Panc1 (cell line): ENCODE data around the gene DNAJA4. TPM values are rescaled to one million over a fixed set of nuclear protein-coding genes. Genes with fewer than 3 reads are reported as not detected.

Experiments used
- ATAC-seq: fragments of 200-7000 bp; cut with Tn5 transposase; 2 replicates; pipeline ENCODE4 v1.9.1; 2020; ENCODE audit warnings: mild to moderate bottlenecking, moderate library complexity
- BruUV-seq: library from RNA; stranded (reverse); fragments of 400-500 nt; replicated peaks from 2 replicates; lab custom pipeline; 2021; lab: Mats Ljungman, UMichigan
- CTCF ChIA-PET: fragments of 300-600 bp; sonication (Branson Sonifier 250); formaldehyde crosslinking; loops from one replicate; lab custom pipeline; 2022; ENCODE audit warnings: antibody characterized with exemption; lab: Charles Lee
- POLR2A ChIA-PET: fragments of 300-600 bp; sonication (Branson Sonifier 250); formaldehyde crosslinking; loops from one replicate; lab custom pipeline; 2022; ENCODE audit warnings: antibody characterized with exemption; lab: Charles Lee
- DNase-seq: peaks from one replicate; pipeline ENCODE4 v3.0.0-alpha.2; 2010; ENCODE audit warnings: low read depth, low spot score
- H3K27ac ChIP-seq: 2 replicates; pipeline ENCODE4 v1.5.1; 2011; ENCODE audit warnings: mild to moderate bottlenecking, low read length, inconsistent platforms
- H3K27me3 ChIP-seq: fragments of 200-500 bp; sonication (Bioruptor generic); 2 replicates; pipeline ENCODE4 v1.6.0; 2014; ENCODE audit warnings: low read length, inconsistent platforms; ENCODE audit not compliant: control insufficient read depth, insufficient read depth
- H3K36me3 ChIP-seq: fragments of 200-500 bp; sonication (Bioruptor generic); 2 replicates; pipeline ENCODE4 v1.5.1; 2014; ENCODE audit warnings: inconsistent platforms, mild to moderate bottlenecking, low read length, moderate library complexity; ENCODE audit not compliant: control insufficient read depth, insufficient read depth
- H3K4me1 ChIP-seq: 2 replicates; pipeline ENCODE4 v1.5.1; 2011; ENCODE audit warnings: inconsistent platforms, mild to moderate bottlenecking, low read length, moderate library complexity; ENCODE audit not compliant: control insufficient read depth, insufficient read depth
- H3K4me3 ChIP-seq, 2 experiments: 2 replicates each; pipeline ENCODE4 v1.5.1; 2011 to 2012; ENCODE audit warnings: low read depth in 2 of 2, low read length in 2 of 2, mild to moderate bottlenecking in 2 of 2, inconsistent platforms in 1 of 2, moderate library complexity in 1 of 2
- H3K9me3 ChIP-seq: fragments of 200-500 bp; sonication (Bioruptor generic); 2 replicates; pipeline ENCODE4 v1.5.1; 2014; ENCODE audit warnings: low read depth, mild to moderate bottlenecking, inconsistent platforms, low read length, moderate library complexity; ENCODE audit not compliant: control insufficient read depth, insufficient read depth
- CTCF ChIP-seq: fragments of 450-650 bp; IDR thresholded peaks from 2 replicates; pipeline ENCODE4 v1.5.1; 2017; ENCODE audit warnings: mild to moderate bottlenecking
- POLR2AphosphoS5 ChIP-seq: IDR thresholded peaks from 2 replicates; pipeline ENCODE4 v1.6.1; 2012; ENCODE audit warnings: mild to moderate bottlenecking, low read depth, low read length, moderate library complexity
- SIN3A ChIP-seq: IDR thresholded peaks from 2 replicates; pipeline ENCODE4 v1.6.1; 2012; ENCODE audit warnings: low read depth, mild to moderate bottlenecking, low read length, moderate library complexity, borderline replicate concordance; ENCODE audit not compliant: insufficient read depth
- TCF7L2 ChIP-seq: IDR thresholded peaks from 2 replicates; pipeline ENCODE4 v1.6.1; 2011; ENCODE audit warnings: mild to moderate bottlenecking, low read depth, low read length, inconsistent platforms
- in situ Hi-C: cut with HindIII; loops from 2 replicates; pipeline ENCODE4 v1.10.0; 2016; ENCODE audit warnings: low sequenced_read_pairs, low pct_unique_long_range_greater_than_20kb
- intact Hi-C: fragments of 100-400 bp; cut with micrococcal nuclease; formaldehyde crosslinking; loops from one replicate; pipeline ENCODE4 v1.10.0; 2022; ENCODE audit not compliant: unreplicated experiment
- total RNA-seq: library from RNA; stranded (reverse); gene quantifications from one replicate; pipeline ENCODE4 v1.2.1, GENCODE V29; 2021; ENCODE audit not compliant: unreplicated experiment
- TF ChIP-seq, protein P1 (sequence below), 2 experiments: IDR thresholded peaks; 2 replicates each; pipeline ENCODE4 v1.6.1; 2011 to 2012; ENCODE audit warnings: low read depth in 2 of 2, control low read depth in 1 of 2, low read length in 1 of 2, mild to moderate bottlenecking in 1 of 2, moderate library complexity in 1 of 2; ENCODE audit not compliant: insufficient read depth in 1 of 2

Gene DNAJA4
- total RNA-seq, 1 experiment from 2014 or later = 11.1 TPM

GRCh38 chr15:78276064-78276943, 11.9 kb downstream of the DNAJA4 start:
- intact Hi-C loops = no loop called here
- BruUV-seq = no TSS peak
- ATAC-seq = peak; percentile 46; the same call in 1 of the 2 replicates
- DNase-seq = no peak
- Histone ChIP-seq H3K4me1 (no peaks in the 10 kb centered on the region), H3K27me3 (no peaks in the 10 kb centered on the region), H3K27ac (no peak overlapping the region), H3K36me3 (no peaks in the 10 kb centered on the region), H3K9me3 (no peaks in the 10 kb centered on the region), H3K4me3 (no peak overlapping the region)
- ChIA-PET CTCF (no interaction called here), POLR2A (no interaction called here)
- TF ChIP-seq, protein P1, sequence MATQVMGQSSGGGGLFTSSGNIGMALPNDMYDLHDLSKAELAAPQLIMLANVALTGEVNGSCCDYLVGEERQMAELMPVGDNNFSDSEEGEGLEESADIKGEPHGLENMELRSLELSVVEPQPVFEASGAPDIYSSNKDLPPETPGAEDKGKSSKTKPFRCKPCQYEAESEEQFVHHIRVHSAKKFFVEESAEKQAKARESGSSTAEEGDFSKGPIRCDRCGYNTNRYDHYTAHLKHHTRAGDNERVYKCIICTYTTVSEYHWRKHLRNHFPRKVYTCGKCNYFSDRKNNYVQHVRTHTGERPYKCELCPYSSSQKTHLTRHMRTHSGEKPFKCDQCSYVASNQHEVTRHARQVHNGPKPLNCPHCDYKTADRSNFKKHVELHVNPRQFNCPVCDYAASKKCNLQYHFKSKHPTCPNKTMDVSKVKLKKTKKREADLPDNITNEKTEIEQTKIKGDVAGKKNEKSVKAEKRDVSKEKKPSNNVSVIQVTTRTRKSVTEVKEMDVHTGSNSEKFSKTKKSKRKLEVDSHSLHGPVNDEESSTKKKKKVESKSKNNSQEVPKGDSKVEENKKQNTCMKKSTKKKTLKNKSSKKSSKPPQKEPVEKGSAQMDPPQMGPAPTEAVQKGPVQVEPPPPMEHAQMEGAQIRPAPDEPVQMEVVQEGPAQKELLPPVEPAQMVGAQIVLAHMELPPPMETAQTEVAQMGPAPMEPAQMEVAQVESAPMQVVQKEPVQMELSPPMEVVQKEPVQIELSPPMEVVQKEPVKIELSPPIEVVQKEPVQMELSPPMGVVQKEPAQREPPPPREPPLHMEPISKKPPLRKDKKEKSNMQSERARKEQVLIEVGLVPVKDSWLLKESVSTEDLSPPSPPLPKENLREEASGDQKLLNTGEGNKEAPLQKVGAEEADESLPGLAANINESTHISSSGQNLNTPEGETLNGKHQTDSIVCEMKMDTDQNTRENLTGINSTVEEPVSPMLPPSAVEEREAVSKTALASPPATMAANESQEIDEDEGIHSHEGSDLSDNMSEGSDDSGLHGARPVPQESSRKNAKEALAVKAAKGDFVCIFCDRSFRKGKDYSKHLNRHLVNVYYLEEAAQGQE (IDR thresholded peaks at IDR 0.05; ENCODE audit: insufficient read depth in 1 of 2, low read depth in 2 of 2, low read length in 1 of 2) = no peak
- in situ Hi-C loops = no loop called here

DNA sequence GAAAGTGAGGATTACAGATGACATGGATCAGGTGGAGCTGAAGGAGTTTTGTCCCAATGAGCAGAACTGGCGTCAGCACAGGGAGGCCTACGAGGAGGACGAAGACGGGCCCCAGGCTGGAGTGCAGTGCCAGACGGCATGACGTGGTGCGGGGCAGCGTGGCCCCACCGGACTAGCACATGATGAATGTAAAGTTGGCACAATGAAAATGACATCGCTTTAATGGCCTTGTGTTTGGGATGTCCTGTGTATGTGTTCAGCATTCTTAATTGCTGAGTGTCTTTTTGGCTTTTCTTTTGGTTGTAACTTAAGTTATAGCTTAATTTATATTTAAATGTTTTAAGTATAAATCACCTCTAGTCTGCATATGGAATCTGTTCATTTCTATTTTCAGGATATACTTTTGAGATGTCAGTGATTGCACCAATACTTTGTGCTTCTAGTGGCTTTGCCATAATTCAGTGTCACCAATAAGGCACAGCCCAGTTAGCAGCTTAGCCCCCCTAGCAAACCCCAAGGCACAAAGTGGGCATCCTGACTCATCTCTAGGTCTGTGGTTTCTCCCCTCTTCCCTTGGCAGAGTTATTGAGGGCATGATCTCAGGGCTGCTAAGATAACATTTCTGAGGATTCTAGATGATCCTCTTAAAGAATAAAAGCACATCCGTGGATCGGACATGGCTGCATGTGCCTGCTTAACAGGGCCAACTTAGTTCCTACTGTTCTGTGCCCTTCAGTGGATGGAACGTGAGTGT, 16.1 kb downstream of the DNAJA4 start:
- DNase-seq (no peak), ATAC-seq (no peak)
- CTCF ChIA-PET = no interaction called here
- no peak overlapping the region for H3K4me3 ChIP-seq
- no peaks in the 10 kb centered on the region for H3K9me3 ChIP-seq
- H3K27ac ChIP-seq = no peak overlapping the region
- in situ Hi-C loops = no loop called here
- no TSS peak for BruUV-seq
- peaks cover 10% of the 10 kb centered on the region; the same call in 1 of the 2 replicates for H3K36me3 ChIP-seq
- no peaks in the 10 kb centered on the region for H3K4me1 ChIP-seq
- POLR2A ChIA-PET = no interaction called here
- intact Hi-C loops = no loop called here
- TF ChIP-seq TCF7L2 = no peak
- no peak for TF ChIP-seq POLR2AphosphoS5
- TF ChIP-seq CTCF = no peak
- TF ChIP-seq, protein P1 (IDR thresholded peaks at IDR 0.05; ENCODE audit: insufficient read depth in 1 of 2, low read depth in 2 of 2, low read length in 1 of 2) = no peak
- no peak for TF ChIP-seq SIN3A
- H3K27me3 ChIP-seq = no peaks in the 10 kb centered on the region
